ENCODE measurements around the gene ZDHHC5. TPM values are rescaled to one million over a fixed set of nuclear protein-coding genes. Genes with fewer than 3 reads are reported as not detected.

ZDHHC5 gene
- total RNA-seq, result 10 to 100 TPM; 80.2 to 82.1 TPM

- H3K36me3 ChIP-seq, result peaks cover 2% of the 10 kb centered on the region
- peak; percentile 99 for DNase-seq
- H3K9ac ChIP-seq (ENCODE audit: low read depth in 2 of 2, low read length in 2 of 2), result peak within 1 kb of the TSS; percentile 96 to 98
- peak within 1 kb of the TSS; percentile 99 for H3K27ac ChIP-seq
- H3K9me3 ChIP-seq, result no peaks in the 10 kb centered on the region
- intact Hi-C loops (cut with DNase I), result no loop called here
- peaks cover 5% of the 10 kb centered on the region for H3K4me1 ChIP-seq
- H3K27me3 ChIP-seq, result no peaks in the 10 kb centered on the region
- peak within 1 kb of the TSS; percentile 97 for H3K4me3 ChIP-seq
- peak; percentile 48 for TF ChIP-seq CTCF (IDR thresholded peaks at IDR 0.05)
Observed at GRCh38 chr11:57667736-57668433, at the start of gene ZDHHC5. Gene ZDHHC5, plus strand, starts transcription at chr11:57668114. Its CDS starts 4,977 bp downstream, at chr11:57673091.

- no peak overlapping the region for H3K27ac ChIP-seq
- no peaks in the 10 kb centered on the region for H3K4me1 ChIP-seq
- no peak for TF ChIP-seq CTCF (IDR thresholded peaks at IDR 0.05)
- no peak for DNase-seq
- no peaks in the 10 kb centered on the region for H3K27me3 ChIP-seq
- intact Hi-C loops (cut with DNase I), result no loop called here
- no peaks in the 10 kb centered on the region for H3K36me3 ChIP-seq
- no peak overlapping the region for H3K9ac ChIP-seq (ENCODE audit: low read depth in 2 of 2, low read length in 2 of 2)
- no peak overlapping the region for H3K4me3 ChIP-seq
- H3K9me3 ChIP-seq, result no peaks in the 10 kb centered on the region
Observed at GRCh38 chr11:57618438-57618837, 49.5 kb upstream of the ZDHHC5 start.

- no peak for DNase-seq
- H3K27ac ChIP-seq, result no peak overlapping the region
- TF ChIP-seq CTCF (IDR thresholded peaks at IDR 0.05), result no peak
Observed at GRCh38 chr11:57619331-57619730, 48.6 kb upstream of the ZDHHC5 start.

GRCh38 chr11:57620467-57620866 lies 47.4 kb upstream of the ZDHHC5 start:
- Histone ChIP-seq H3K36me3 (no peaks in the 10 kb centered on the region), H3K4me1 (no peaks in the 10 kb centered on the region), H3K4me3 (no peak overlapping the region), H3K27ac (no peak overlapping the region), H3K27me3 (no peaks in the 10 kb centered on the region), H3K9ac (ENCODE audit: low read depth in 2 of 2, low read length in 2 of 2) (no peak overlapping the region), H3K9me3 (no peaks in the 10 kb centered on the region)
- intact Hi-C loops (cut with DNase I), result no loop called here
- no peak for DNase-seq
- no peak for TF ChIP-seq CTCF (IDR thresholded peaks at IDR 0.05)

More at GRCh38 chr11:57619331-57619730, 48.6 kb upstream of the ZDHHC5 start:
- intact Hi-C loops (cut with DNase I), result no loop called here
- Histone ChIP-seq H3K36me3 (no peaks in the 10 kb centered on the region), H3K9me3 (no peaks in the 10 kb centered on the region), H3K27me3 (no peaks in the 10 kb centered on the region), H3K4me3 (no peak overlapping the region), H3K9ac (ENCODE audit: low read depth in 2 of 2, low read length in 2 of 2) (no peak overlapping the region), H3K4me1 (no peaks in the 10 kb centered on the region)

- intact Hi-C loops (cut with DNase I), result no loop called here
- H3K27ac ChIP-seq, result no peak overlapping the region
- H3K4me1 ChIP-seq, result no peaks in the 10 kb centered on the region
- no peak for DNase-seq
- no peaks in the 10 kb centered on the region for H3K9me3 ChIP-seq
- TF ChIP-seq CTCF (IDR thresholded peaks at IDR 0.05), result no peak
- no peak overlapping the region for H3K4me3 ChIP-seq
- H3K9ac ChIP-seq (ENCODE audit: low read depth in 2 of 2, low read length in 2 of 2), result no peak overlapping the region
- H3K36me3 ChIP-seq, result no peaks in the 10 kb centered on the region
- no peaks in the 10 kb centered on the region for H3K27me3 ChIP-seq
Observed at GRCh38 chr11:57622263-57622662, 45.7 kb upstream of the ZDHHC5 start.

Measured in colonic mucosa (tissue), 4 donors.